KMS-11 (cell line): Measurements from ENCODE around the gene TMEM200B.
"Not testable (repeated sequence)": the region's sequence is repeated elsewhere in the genome, so short reads cannot be mapped to it uniquely, and the experiment has no call there.

ENCODE experiments used
- H2AFZ ChIP-seq: fragments of 200-600 bp; sonication (generic); 2 replicates; pipeline ENCODE4 v1.6.1; 2016; ENCODE audit warnings: antibody characterized with exemption, mixed run types, low read depth
- H3K27ac ChIP-seq: fragments of 200-600 bp; sonication (generic); 2 replicates; pipeline ENCODE4 v1.6.1; 2016; ENCODE audit warnings: mild to moderate bottlenecking, mixed run types
- H3K27me3 ChIP-seq: fragments of 200-600 bp; sonication (generic); 2 replicates; pipeline ENCODE4 v1.6.1; 2017; ENCODE audit warnings: mild to moderate bottlenecking, low read depth, mixed run types, moderate library complexity; ENCODE audit not compliant: insufficient read depth
- H3K36me3 ChIP-seq: fragments of 200-600 bp; sonication (generic); 2 replicates; pipeline ENCODE4 v1.6.1; 2017; ENCODE audit warnings: mild to moderate bottlenecking, mixed run types; ENCODE audit not compliant: insufficient read depth
- H3K4me1 ChIP-seq: fragments of 200-600 bp; sonication (generic); 2 replicates; pipeline ENCODE4 v1.6.1; 2016; ENCODE audit warnings: mild to moderate bottlenecking, low read depth, mixed run types; ENCODE audit not compliant: poor library complexity, severe bottlenecking
- H3K4me2 ChIP-seq: fragments of 200-600 bp; sonication (generic); 2 replicates; pipeline ENCODE4 v1.7.0; 2016; ENCODE audit warnings: mild to moderate bottlenecking, mixed run types
- H3K4me3 ChIP-seq: fragments of 200-600 bp; sonication (generic); IDR thresholded peaks from 2 replicates; pipeline ENCODE4 v1.6.1; 2017; ENCODE audit warnings: low read depth, low read length, mixed read lengths; ENCODE audit not compliant: insufficient read depth
- H3K79me2 ChIP-seq: fragments of 200-600 bp; sonication (generic); 2 replicates; pipeline ENCODE4 v1.6.1; 2016; ENCODE audit warnings: low read depth, mixed run types; ENCODE audit not compliant: insufficient read depth
- H3K9ac ChIP-seq: fragments of 200-600 bp; sonication (generic); 2 replicates; pipeline ENCODE4 v1.6.1; 2016; ENCODE audit warnings: mild to moderate bottlenecking, mixed run types
- H4K20me1 ChIP-seq: fragments of 200-600 bp; sonication (generic); 2 replicates; pipeline ENCODE4 v1.6.1; 2016; ENCODE audit warnings: mild to moderate bottlenecking, mixed run types; ENCODE audit not compliant: insufficient read depth
- TF ChIP-seq, protein P1 (sequence below): fragments of 200-600 bp; sonication (generic); conservative IDR thresholded peaks from 2 replicates; pipeline ENCODE4 v1.6.1; 2017; ENCODE audit warnings: low read depth, mild to moderate bottlenecking, antibody characterized with exemption, low read length, moderate library complexity, mixed read lengths

Gene TMEM200B

DNA sequence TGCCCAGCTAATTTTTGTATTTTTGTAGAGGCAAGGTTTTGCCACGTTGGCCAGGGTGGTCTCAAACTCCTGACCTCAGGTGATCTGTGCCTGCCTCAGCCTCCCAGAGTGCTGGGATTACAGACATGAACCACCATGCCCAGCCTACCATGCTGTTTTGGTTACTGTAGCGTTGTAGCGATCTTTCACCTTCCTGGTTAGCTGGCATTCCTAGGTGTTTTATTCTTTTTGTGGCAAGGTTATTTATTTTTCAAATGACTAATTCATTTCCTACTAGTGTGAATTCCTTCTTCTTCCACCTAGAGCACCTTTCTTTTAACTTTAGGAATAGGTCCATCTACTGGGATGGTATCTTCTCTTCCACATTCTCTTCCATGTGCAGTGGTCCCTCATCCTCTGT, 29.3 kb downstream of the TMEM200B start:
- no peaks in the 10 kb centered on the region for H3K36me3 ChIP-seq
- H2AFZ ChIP-seq = no peak overlapping the region
- TF ChIP-seq, protein P1, sequence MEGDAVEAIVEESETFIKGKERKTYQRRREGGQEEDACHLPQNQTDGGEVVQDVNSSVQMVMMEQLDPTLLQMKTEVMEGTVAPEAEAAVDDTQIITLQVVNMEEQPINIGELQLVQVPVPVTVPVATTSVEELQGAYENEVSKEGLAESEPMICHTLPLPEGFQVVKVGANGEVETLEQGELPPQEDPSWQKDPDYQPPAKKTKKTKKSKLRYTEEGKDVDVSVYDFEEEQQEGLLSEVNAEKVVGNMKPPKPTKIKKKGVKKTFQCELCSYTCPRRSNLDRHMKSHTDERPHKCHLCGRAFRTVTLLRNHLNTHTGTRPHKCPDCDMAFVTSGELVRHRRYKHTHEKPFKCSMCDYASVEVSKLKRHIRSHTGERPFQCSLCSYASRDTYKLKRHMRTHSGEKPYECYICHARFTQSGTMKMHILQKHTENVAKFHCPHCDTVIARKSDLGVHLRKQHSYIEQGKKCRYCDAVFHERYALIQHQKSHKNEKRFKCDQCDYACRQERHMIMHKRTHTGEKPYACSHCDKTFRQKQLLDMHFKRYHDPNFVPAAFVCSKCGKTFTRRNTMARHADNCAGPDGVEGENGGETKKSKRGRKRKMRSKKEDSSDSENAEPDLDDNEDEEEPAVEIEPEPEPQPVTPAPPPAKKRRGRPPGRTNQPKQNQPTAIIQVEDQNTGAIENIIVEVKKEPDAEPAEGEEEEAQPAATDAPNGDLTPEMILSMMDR = no peak
- no peak overlapping the region for H3K4me3 ChIP-seq
- no peak overlapping the region for H3K27ac ChIP-seq
- no peak overlapping the region for H3K9ac ChIP-seq
- no peaks in the 10 kb centered on the region for H4K20me1 ChIP-seq
- no peak overlapping the region for H3K4me2 ChIP-seq
- H3K4me1 ChIP-seq = no peaks in the 10 kb centered on the region
- no peaks in the 10 kb centered on the region for H3K27me3 ChIP-seq
- no peaks in the 10 kb centered on the region for H3K79me2 ChIP-seq

DNA sequence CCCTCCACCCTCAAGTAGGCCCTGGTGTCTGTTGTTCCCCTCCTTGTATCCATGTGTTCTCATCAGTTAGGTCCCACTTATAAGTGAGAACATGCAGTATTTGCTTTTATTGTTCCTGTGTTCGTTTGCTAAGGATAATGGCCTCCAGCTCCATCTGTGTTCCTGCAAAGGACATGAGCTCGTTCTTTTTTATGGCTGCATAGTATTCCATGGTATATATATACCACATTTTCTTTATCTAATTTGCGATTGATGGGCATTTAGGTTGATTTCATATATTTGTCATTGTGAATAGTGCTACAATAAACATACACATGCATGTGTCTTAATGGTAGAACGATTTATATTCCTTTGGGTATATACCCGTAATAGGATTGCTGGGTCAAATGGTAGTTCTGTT, 31.0 kb downstream of the TMEM200B start:
- H3K36me3 ChIP-seq, H3K27ac ChIP-seq, H3K4me2 ChIP-seq, H4K20me1 ChIP-seq, H3K4me3 ChIP-seq, H2AFZ ChIP-seq, H3K9ac ChIP-seq, H3K79me2 ChIP-seq, H3K27me3 ChIP-seq, H3K4me1 ChIP-seq: not testable (repeated sequence)

DNA sequence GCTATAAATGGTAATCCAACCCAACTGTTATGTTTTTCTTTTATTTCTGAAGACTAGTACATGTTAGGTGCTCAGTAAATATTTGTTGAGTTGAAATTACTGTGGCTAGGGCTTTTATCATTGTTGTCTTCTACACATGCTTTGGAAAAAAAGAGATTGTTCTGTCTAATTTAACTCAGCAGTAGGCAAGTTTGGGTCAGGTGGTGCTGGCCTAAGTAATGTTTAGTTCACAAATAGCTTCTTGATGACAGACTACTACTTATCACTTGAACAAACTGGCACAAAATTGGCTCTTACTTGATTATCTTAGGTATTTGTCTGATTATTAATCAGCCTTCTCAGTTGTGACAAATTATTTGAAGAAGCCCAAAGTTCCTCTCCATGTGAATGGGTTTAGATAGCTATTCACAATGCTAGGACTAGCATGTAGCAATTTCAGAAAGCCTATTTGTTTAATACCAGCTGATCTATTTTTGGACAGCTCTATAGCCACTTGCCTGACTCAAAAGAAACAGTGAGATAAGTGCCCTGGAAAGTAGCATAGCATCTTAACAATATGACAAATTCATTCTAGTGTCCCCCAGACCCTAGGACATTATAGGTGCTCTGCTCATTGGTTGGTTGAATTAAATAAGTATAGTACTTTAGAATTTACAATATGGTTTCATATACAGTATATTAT, 32.6 kb downstream of the TMEM200B start:
- Histone ChIP-seq H3K79me2 (no peaks in the 10 kb centered on the region), H4K20me1 (no peaks in the 10 kb centered on the region), H3K4me1 (no peaks in the 10 kb centered on the region), H3K9ac (no peak overlapping the region), H3K4me2 (no peak overlapping the region), H3K27ac (no peak overlapping the region), H3K27me3 (no peaks in the 10 kb centered on the region), H3K4me3 (no peak overlapping the region), H3K36me3 (no peaks in the 10 kb centered on the region), H2AFZ (no peak overlapping the region)
- TF ChIP-seq, protein P1 = no peak

DNA sequence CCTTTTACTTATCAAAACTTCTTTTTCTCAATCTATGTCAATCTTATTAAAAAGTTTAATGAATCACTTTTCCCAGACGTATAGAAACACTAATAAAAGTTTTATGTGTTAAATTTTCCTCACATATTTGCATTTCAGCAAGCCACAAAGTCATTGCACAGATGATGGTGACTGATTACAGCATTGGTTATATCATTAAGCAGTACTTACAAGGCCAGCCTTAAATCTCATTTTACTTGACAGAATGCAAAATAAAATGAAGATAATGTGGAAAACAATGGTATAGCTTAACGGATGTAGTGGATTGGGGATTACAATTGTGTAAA, 39.5 kb downstream of the TMEM200B start:
- Histone ChIP-seq H3K4me3 (no peak overlapping the region), H3K36me3 (no peaks in the 10 kb centered on the region)

More for the DNA sequence above, 39.5 kb downstream of the TMEM200B start:
- Histone ChIP-seq H2AFZ (no peak overlapping the region), H3K27me3 (no peaks in the 10 kb centered on the region), H3K4me1 (no peaks in the 10 kb centered on the region), H3K79me2 (no peaks in the 10 kb centered on the region), H4K20me1 (no peaks in the 10 kb centered on the region), H3K9ac (no peak overlapping the region), H3K4me2 (no peak overlapping the region), H3K27ac (no peak overlapping the region)
- TF ChIP-seq, protein P1 = no peak
